WTC11 (cell line): ENCODE data around the gene EFEMP2.

ENCODE experiments used
- CBFB ChIP-seq: sonication (generic); formaldehyde crosslinking; IDR thresholded peaks from 2 replicates; pipeline ENCODE4 v1.8.1; 2022; ENCODE audit warnings: mild to moderate bottlenecking, low read depth, missing genetic modification reagents
- CREB1 ChIP-seq: sonication (generic); formaldehyde crosslinking; IDR thresholded peaks from 2 replicates; pipeline ENCODE4 v1.8.0; 2023; ENCODE audit warnings: mild to moderate bottlenecking, missing genetic modification reagents
- GTF2I ChIP-seq: fragments of 250-450 bp; sonication (Bioruptor Pico); conservative IDR thresholded peaks from 2 replicates; pipeline ENCODE4 v1.4.0; 2021; ENCODE audit warnings: mild to moderate bottlenecking
- SP1 ChIP-seq: sonication (generic); formaldehyde crosslinking; conservative IDR thresholded peaks from 2 replicates; pipeline ENCODE4 v1.8.1; 2022; ENCODE audit warnings: missing genetic modification reagents
- TEAD4 ChIP-seq: sonication (generic); formaldehyde crosslinking; IDR thresholded peaks from 2 replicates; pipeline ENCODE4 v1.8.0; 2022; ENCODE audit warnings: mild to moderate bottlenecking, missing genetic modification reagents
- ZNF138 ChIP-seq: sonication (generic); formaldehyde crosslinking; conservative IDR thresholded peaks from 2 replicates; pipeline ENCODE4 v1.8.1; 2022; ENCODE audit warnings: mild to moderate bottlenecking, moderate library complexity, missing genetic modification reagents
- TF ChIP-seq, protein P1 (sequence below): fragments of 200-600 bp; IDR thresholded peaks from 2 replicates; pipeline ENCODE4 v1.8.0; 2022; ENCODE audit warnings: antibody characterized with exemption
- TF ChIP-seq, protein P2 (sequence below): sonication (generic); formaldehyde crosslinking; IDR thresholded peaks from 2 replicates; pipeline ENCODE4 v1.8.1; 2022; ENCODE audit warnings: mild to moderate bottlenecking, moderate library complexity, missing genetic modification reagents
- TF ChIP-seq, protein P3 (sequence below): sonication (generic); formaldehyde crosslinking; IDR thresholded peaks from 2 replicates; pipeline ENCODE4 v1.8.1; 2023; ENCODE audit warnings: mild to moderate bottlenecking, missing genetic modification reagents, moderate library complexity
- TF ChIP-seq, protein P4 (sequence below): sonication (generic); formaldehyde crosslinking; IDR thresholded peaks from 2 replicates; pipeline ENCODE4 v1.8.0; 2022; ENCODE audit warnings: mild to moderate bottlenecking, missing genetic modification reagents
- TF ChIP-seq, protein P5 (sequence below): sonication (generic); formaldehyde crosslinking; IDR thresholded peaks from 2 replicates; pipeline ENCODE4 v1.8.1; 2022; ENCODE audit warnings: mild to moderate bottlenecking, missing genetic modification reagents, moderate library complexity, borderline replicate concordance
- TF ChIP-seq, protein P6 (sequence below): sonication (generic); formaldehyde crosslinking; IDR thresholded peaks from 2 replicates; pipeline ENCODE4 v1.8.1; 2023; ENCODE audit warnings: mild to moderate bottlenecking, moderate library complexity, missing genetic modification reagents
- TF ChIP-seq, protein P7 (sequence below): sonication (generic); formaldehyde crosslinking; IDR thresholded peaks from 2 replicates; pipeline ENCODE4 v1.8.0; 2023; ENCODE audit warnings: missing genetic modification reagents, mild to moderate bottlenecking, borderline replicate concordance

DNA sequence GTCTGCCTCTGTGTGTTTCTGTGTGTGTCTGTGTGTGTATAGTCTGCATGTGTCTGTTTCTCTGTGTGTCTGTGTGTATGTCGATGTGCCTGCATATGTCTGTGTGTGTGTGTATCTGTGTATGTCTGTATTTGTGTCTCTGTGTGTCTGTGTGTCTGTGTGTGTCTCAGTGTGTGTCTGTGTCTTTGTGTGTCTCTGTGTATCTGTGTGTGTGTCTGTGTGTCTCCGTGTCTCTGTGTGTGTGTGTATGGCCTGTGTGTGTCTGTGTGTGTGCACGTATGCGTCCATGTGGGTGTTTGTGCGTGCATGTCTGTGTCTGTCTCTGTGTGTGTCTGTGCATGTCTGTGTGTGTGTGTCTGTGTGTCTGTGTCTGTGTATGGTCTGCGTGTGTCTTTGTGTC lies 38.4 kb downstream of the EFEMP2 start:
- TF ChIP-seq CBFB (CRISPR knock-in tag) (no peak), SP1 (no peak), CREB1 (no peak), TEAD4 (no peak), GTF2I (CRISPR knock-in tag) (no peak), ZNF138 (CRISPR knock-in tag) (no peak)
- TF ChIP-seq, protein P1, sequence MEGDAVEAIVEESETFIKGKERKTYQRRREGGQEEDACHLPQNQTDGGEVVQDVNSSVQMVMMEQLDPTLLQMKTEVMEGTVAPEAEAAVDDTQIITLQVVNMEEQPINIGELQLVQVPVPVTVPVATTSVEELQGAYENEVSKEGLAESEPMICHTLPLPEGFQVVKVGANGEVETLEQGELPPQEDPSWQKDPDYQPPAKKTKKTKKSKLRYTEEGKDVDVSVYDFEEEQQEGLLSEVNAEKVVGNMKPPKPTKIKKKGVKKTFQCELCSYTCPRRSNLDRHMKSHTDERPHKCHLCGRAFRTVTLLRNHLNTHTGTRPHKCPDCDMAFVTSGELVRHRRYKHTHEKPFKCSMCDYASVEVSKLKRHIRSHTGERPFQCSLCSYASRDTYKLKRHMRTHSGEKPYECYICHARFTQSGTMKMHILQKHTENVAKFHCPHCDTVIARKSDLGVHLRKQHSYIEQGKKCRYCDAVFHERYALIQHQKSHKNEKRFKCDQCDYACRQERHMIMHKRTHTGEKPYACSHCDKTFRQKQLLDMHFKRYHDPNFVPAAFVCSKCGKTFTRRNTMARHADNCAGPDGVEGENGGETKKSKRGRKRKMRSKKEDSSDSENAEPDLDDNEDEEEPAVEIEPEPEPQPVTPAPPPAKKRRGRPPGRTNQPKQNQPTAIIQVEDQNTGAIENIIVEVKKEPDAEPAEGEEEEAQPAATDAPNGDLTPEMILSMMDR: no peak
- TF ChIP-seq, protein P2, sequence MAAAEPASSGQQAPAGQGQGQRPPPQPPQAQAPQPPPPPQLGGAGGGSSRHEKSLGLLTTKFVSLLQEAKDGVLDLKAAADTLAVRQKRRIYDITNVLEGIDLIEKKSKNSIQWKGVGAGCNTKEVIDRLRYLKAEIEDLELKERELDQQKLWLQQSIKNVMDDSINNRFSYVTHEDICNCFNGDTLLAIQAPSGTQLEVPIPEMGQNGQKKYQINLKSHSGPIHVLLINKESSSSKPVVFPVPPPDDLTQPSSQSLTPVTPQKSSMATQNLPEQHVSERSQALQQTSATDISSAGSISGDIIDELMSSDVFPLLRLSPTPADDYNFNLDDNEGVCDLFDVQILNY (CRISPR knock-in tag): no peak
- TF ChIP-seq, protein P3, sequence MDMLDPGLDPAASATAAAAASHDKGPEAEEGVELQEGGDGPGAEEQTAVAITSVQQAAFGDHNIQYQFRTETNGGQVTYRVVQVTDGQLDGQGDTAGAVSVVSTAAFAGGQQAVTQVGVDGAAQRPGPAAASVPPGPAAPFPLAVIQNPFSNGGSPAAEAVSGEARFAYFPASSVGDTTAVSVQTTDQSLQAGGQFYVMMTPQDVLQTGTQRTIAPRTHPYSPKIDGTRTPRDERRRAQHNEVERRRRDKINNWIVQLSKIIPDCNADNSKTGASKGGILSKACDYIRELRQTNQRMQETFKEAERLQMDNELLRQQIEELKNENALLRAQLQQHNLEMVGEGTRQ (CRISPR knock-in tag): no peak
- TF ChIP-seq, protein P4, sequence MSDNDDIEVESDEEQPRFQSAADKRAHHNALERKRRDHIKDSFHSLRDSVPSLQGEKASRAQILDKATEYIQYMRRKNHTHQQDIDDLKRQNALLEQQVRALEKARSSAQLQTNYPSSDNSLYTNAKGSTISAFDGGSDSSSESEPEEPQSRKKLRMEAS (CRISPR knock-in tag): no peak
- TF ChIP-seq, protein P5, sequence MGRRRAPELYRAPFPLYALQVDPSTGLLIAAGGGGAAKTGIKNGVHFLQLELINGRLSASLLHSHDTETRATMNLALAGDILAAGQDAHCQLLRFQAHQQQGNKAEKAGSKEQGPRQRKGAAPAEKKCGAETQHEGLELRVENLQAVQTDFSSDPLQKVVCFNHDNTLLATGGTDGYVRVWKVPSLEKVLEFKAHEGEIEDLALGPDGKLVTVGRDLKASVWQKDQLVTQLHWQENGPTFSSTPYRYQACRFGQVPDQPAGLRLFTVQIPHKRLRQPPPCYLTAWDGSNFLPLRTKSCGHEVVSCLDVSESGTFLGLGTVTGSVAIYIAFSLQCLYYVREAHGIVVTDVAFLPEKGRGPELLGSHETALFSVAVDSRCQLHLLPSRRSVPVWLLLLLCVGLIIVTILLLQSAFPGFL (CRISPR knock-in tag): no peak
- TF ChIP-seq, protein P6, sequence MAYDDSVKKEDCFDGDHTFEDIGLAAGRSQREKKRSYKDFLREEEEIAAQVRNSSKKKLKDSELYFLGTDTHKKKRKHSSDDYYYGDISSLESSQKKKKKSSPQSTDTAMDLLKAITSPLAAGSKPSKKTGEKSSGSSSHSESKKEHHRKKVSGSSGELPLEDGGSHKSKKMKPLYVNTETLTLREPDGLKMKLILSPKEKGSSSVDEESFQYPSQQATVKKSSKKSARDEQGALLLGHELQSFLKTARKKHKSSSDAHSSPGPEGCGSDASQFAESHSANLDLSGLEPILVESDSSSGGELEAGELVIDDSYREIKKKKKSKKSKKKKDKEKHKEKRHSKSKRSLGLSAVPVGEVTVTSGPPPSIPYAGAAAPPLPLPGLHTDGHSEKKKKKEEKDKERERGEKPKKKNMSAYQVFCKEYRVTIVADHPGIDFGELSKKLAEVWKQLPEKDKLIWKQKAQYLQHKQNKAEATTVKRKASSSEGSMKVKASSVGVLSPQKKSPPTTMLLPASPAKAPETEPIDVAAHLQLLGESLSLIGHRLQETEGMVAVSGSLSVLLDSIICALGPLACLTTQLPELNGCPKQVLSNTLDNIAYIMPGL (CRISPR knock-in tag): no peak
- TF ChIP-seq, protein P7, sequence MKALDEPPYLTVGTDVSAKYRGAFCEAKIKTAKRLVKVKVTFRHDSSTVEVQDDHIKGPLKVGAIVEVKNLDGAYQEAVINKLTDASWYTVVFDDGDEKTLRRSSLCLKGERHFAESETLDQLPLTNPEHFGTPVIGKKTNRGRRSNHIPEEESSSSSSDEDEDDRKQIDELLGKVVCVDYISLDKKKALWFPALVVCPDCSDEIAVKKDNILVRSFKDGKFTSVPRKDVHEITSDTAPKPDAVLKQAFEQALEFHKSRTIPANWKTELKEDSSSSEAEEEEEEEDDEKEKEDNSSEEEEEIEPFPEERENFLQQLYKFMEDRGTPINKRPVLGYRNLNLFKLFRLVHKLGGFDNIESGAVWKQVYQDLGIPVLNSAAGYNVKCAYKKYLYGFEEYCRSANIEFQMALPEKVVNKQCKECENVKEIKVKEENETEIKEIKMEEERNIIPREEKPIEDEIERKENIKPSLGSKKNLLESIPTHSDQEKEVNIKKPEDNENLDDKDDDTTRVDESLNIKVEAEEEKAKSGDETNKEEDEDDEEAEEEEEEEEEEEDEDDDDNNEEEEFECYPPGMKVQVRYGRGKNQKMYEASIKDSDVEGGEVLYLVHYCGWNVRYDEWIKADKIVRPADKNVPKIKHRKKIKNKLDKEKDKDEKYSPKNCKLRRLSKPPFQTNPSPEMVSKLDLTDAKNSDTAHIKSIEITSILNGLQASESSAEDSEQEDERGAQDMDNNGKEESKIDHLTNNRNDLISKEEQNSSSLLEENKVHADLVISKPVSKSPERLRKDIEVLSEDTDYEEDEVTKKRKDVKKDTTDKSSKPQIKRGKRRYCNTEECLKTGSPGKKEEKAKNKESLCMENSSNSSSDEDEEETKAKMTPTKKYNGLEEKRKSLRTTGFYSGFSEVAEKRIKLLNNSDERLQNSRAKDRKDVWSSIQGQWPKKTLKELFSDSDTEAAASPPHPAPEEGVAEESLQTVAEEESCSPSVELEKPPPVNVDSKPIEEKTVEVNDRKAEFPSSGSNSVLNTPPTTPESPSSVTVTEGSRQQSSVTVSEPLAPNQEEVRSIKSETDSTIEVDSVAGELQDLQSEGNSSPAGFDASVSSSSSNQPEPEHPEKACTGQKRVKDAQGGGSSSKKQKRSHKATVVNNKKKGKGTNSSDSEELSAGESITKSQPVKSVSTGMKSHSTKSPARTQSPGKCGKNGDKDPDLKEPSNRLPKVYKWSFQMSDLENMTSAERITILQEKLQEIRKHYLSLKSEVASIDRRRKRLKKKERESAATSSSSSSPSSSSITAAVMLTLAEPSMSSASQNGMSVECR (CRISPR knock-in tag): no peak
